HepG2 (cell line): ENCODE measurements around the gene CYP26B1. TPM values are rescaled to one million over a fixed set of nuclear protein-coding genes. Genes with fewer than 3 reads are reported as not detected.

Source experiments
- AGO1 ChIP-seq: fragments of 200-400 bp; formaldehyde crosslinking; IDR thresholded peaks from 2 replicates; pipeline ENCODE4 v1.6.1; 2017; ENCODE audit warnings: mild to moderate bottlenecking, low read depth, low read length, moderate library complexity; ENCODE audit not compliant: poor library complexity, severe bottlenecking
- ATF7-NPFF ChIP-seq: sonication (generic); formaldehyde crosslinking; IDR thresholded peaks from 2 replicates; pipeline ENCODE4 v1.8.1; 2023; ENCODE audit warnings: mild to moderate bottlenecking, low read depth, missing genetic modification reagents, moderate library complexity
- MAF1 ChIP-seq: sonication (generic); formaldehyde crosslinking; IDR thresholded peaks from 2 replicates; pipeline ENCODE4 v1.5.0; 2020; ENCODE audit warnings: missing genetic modification reagents, borderline replicate concordance
- MTA3 ChIP-seq: sonication (generic); formaldehyde crosslinking; IDR thresholded peaks from 2 replicates; pipeline ENCODE4 v1.4.0; 2020; ENCODE audit warnings: missing genetic modification reagents
- MTF2 ChIP-seq: sonication (generic); formaldehyde crosslinking; IDR thresholded peaks from 2 replicates; pipeline ENCODE4 v1.5.0; 2020; ENCODE audit warnings: missing genetic modification reagents, borderline replicate concordance
- SRF ChIP-seq: IDR thresholded peaks from 2 replicates; pipeline ENCODE4 v1.6.1; 2011; ENCODE audit warnings: mild to moderate bottlenecking, low read depth, low read length, moderate library complexity
- ZNF12 ChIP-seq: sonication (generic); formaldehyde crosslinking; IDR thresholded peaks from 2 replicates; pipeline ENCODE4 v1.5.0; 2020; ENCODE audit warnings: missing genetic modification reagents
- ZNF441 ChIP-seq: sonication (generic); formaldehyde crosslinking; IDR thresholded peaks from 2 replicates; pipeline ENCODE4 v1.7.0; 2021; ENCODE audit warnings: missing genetic modification reagents, borderline replicate concordance
- ZNF768 ChIP-seq: sonication (generic); formaldehyde crosslinking; IDR thresholded peaks from 2 replicates; pipeline ENCODE4 v1.4.0; 2020; ENCODE audit warnings: missing genetic modification reagents
- ZSCAN22 ChIP-seq: sonication (generic); formaldehyde crosslinking; IDR thresholded peaks from 2 replicates; pipeline ENCODE4 v1.4.0; 2020; ENCODE audit warnings: mild to moderate bottlenecking, missing genetic modification reagents
- polyA plus RNA-seq, 8 experiments: library from polyadenylated mRNA; depleted of rRNA in 3 of 8; stranded (reverse) in 7 of 8; unstranded in 1 of 8; fragments of >200 nt; fragmentation: Illumina TruSeq in 4 of 8; extraction: Trizol in 4 of 8; gene quantifications; 2 replicates each; pipeline versions ENCODE4 v1.2.1 to v1.2.3, GENCODE V29; 2011 to 2016; ENCODE audit warnings: low read depth in 4 of 8, missing spikeins in 1 of 8, mixed read lengths in 1 of 8; ENCODE audit not compliant: insufficient read depth in 1 of 8
- total RNA-seq, 5 experiments: library from RNA; depleted of rRNA; stranded (reverse); fragments of >200 nt; fragmentation: Illumina TruSeq; extraction: Trizol; gene quantifications; 2 replicates each; pipeline ENCODE4 v1.2.3, GENCODE V29; 2016; ENCODE audit warnings: low read depth in 1 of 5
- TF ChIP-seq, protein P1 (sequence below): sonication (generic); formaldehyde crosslinking; IDR thresholded peaks from 2 replicates; pipeline ENCODE4 v1.5.1; 2020; ENCODE audit warnings: mild to moderate bottlenecking, missing genetic modification reagents, moderate library complexity
- TF ChIP-seq, protein P2 (sequence below): sonication (generic); formaldehyde crosslinking; IDR thresholded peaks from 2 replicates; pipeline ENCODE4 v1.4.0; 2020; ENCODE audit warnings: mild to moderate bottlenecking, missing genetic modification reagents, borderline replicate concordance
- TF ChIP-seq, protein P3 (sequence below): sonication (generic); formaldehyde crosslinking; IDR thresholded peaks from 2 replicates; pipeline ENCODE4 v1.4.0; 2020; ENCODE audit warnings: missing genetic modification reagents
- TF ChIP-seq, protein P4 (sequence below): sonication (generic); formaldehyde crosslinking; IDR thresholded peaks from 2 replicates; pipeline ENCODE4 v1.5.1; 2020; ENCODE audit warnings: mild to moderate bottlenecking, missing genetic modification reagents, moderate library complexity
- TF ChIP-seq, protein P5 (sequence below): IDR thresholded peaks from 2 replicates; pipeline ENCODE4 v1.6.1; 2018; ENCODE audit warnings: missing genetic modification reagents
- TF ChIP-seq, protein P6 (sequence below): sonication (generic); formaldehyde crosslinking; IDR thresholded peaks from 2 replicates; pipeline ENCODE4 v1.8.1; 2023; ENCODE audit warnings: mild to moderate bottlenecking, missing genetic modification reagents

The CYP26B1 gene
- total and polyA plus RNA-seq, 2 of the 13 experiments (the other 11 are each of a cell fraction or from before 2014, with no cell fraction given) = 0.05 to 0.07 TPM

DNA sequence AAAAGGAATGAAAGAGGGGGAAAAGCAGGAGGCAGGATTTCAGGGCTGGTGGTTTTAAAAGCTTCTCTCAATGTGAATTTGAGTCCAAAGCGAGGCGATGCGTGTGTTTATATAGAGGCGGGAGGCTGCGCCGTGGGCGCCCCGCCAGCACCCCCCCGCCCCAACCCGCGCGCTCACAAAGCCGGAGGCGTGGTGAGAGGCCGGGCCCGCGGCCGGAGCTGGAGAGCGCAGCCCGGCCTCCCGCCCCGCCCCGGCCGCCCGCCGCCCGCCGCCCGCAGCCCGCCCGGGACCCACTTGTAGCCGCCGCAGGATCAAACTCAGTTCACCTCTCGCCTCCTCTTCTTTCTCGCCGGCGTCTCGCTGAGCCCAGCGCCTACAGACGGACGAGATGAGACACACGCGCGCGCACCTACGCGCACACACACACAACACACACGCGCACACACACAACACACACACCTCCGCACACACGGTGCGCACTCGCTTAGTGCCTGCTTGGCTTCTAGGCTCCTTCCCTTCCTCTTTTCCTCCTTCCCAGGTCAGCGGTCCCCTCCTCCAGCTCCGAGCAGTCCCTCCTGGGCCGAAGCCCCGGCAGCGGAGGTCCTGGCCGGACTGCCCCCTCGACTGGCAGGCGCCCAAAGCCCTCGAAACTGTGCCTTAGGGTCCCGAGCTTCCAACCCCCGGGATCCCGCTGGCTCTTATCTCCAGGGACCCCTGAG, 1.3 kb upstream of the CYP26B1 start (continued):
- TF ChIP-seq ZNF441 = no peak
- peak; percentile 29; the same call in 1 of the 2 replicates for TF ChIP-seq MTF2
- no peak for TF ChIP-seq ZNF12 (CRISPR knock-in tag)
- TF ChIP-seq, protein P1, sequence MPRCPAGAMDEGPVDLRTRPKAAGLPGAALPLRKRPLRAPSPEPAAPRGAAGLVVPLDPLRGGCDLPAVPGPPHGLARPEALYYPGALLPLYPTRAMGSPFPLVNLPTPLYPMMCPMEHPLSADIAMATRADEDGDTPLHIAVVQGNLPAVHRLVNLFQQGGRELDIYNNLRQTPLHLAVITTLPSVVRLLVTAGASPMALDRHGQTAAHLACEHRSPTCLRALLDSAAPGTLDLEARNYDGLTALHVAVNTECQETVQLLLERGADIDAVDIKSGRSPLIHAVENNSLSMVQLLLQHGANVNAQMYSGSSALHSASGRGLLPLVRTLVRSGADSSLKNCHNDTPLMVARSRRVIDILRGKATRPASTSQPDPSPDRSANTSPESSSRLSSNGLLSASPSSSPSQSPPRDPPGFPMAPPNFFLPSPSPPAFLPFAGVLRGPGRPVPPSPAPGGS (CRISPR knock-in tag) = 0 out of 2 replicates have a peak, but pooled peaks have one; percentile 7
- TF ChIP-seq, protein P2, sequence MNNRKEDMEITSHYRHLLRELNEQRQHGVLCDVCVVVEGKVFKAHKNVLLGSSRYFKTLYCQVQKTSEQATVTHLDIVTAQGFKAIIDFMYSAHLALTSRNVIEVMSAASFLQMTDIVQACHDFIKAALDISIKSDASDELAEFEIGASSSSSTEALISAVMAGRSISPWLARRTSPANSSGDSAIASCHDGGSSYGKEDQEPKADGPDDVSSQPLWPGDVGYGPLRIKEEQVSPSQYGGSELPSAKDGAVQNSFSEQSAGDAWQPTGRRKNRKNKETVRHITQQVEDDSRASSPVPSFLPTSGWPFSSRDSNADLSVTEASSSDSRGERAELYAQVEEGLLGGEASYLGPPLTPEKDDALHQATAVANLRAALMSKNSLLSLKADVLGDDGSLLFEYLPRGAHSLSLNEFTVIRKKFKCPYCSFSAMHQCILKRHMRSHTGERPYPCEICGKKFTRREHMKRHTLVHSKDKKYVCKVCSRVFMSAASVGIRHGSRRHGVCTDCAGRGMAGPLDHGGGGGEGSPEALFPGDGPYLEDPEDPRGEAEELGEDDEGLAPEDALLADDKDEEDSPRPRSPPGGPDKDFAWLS (CRISPR knock-in tag) = no peak
- no peak for TF ChIP-seq MAF1
- TF ChIP-seq, protein P3, sequence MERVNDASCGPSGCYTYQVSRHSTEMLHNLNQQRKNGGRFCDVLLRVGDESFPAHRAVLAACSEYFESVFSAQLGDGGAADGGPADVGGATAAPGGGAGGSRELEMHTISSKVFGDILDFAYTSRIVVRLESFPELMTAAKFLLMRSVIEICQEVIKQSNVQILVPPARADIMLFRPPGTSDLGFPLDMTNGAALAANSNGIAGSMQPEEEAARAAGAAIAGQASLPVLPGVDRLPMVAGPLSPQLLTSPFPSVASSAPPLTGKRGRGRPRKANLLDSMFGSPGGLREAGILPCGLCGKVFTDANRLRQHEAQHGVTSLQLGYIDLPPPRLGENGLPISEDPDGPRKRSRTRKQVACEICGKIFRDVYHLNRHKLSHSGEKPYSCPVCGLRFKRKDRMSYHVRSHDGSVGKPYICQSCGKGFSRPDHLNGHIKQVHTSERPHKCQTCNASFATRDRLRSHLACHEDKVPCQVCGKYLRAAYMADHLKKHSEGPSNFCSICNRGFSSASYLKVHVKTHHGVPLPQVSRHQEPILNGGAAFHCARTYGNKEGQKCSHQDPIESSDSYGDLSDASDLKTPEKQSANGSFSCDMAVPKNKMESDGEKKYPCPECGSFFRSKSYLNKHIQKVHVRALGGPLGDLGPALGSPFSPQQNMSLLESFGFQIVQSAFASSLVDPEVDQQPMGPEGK (CRISPR knock-in tag) = peak; percentile 36; the same call in 1 of the 2 replicates
- peak; percentile 15 for TF ChIP-seq AGO1
- no peak for TF ChIP-seq ZSCAN22 (CRISPR knock-in tag)
- no peak for TF ChIP-seq ATF7-NPFF (CRISPR knock-in tag)
- TF ChIP-seq MTA3 (CRISPR knock-in tag) = no peak
- no peak for TF ChIP-seq SRF
- TF ChIP-seq, protein P4, sequence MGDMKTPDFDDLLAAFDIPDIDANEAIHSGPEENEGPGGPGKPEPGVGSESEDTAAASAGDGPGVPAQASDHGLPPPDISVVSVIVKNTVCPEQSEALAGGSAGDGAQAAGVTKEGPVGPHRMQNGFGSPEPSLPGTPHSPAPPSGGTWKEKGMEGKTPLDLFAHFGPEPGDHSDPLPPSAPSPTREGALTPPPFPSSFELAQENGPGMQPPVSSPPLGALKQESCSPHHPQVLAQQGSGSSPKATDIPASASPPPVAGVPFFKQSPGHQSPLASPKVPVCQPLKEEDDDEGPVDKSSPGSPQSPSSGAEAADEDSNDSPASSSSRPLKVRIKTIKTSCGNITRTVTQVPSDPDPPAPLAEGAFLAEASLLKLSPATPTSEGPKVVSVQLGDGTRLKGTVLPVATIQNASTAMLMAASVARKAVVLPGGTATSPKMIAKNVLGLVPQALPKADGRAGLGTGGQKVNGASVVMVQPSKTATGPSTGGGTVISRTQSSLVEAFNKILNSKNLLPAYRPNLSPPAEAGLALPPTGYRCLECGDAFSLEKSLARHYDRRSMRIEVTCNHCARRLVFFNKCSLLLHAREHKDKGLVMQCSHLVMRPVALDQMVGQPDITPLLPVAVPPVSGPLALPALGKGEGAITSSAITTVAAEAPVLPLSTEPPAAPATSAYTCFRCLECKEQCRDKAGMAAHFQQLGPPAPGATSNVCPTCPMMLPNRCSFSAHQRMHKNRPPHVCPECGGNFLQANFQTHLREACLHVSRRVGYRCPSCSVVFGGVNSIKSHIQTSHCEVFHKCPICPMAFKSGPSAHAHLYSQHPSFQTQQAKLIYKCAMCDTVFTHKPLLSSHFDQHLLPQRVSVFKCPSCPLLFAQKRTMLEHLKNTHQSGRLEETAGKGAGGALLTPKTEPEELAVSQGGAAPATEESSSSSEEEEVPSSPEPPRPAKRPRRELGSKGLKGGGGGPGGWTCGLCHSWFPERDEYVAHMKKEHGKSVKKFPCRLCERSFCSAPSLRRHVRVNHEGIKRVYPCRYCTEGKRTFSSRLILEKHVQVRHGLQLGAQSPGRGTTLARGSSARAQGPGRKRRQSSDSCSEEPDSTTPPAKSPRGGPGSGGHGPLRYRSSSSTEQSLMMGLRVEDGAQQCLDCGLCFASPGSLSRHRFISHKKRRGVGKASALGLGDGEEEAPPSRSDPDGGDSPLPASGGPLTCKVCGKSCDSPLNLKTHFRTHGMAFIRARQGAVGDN (CRISPR knock-in tag) = peak; percentile 22; the same call in 1 of the 2 replicates
- TF ChIP-seq, protein P5, sequence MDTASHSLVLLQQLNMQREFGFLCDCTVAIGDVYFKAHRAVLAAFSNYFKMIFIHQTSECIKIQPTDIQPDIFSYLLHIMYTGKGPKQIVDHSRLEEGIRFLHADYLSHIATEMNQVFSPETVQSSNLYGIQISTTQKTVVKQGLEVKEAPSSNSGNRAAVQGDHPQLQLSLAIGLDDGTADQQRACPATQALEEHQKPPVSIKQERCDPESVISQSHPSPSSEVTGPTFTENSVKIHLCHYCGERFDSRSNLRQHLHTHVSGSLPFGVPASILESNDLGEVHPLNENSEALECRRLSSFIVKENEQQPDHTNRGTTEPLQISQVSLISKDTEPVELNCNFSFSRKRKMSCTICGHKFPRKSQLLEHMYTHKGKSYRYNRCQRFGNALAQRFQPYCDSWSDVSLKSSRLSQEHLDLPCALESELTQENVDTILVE (CRISPR knock-in tag) = no peak
- TF ChIP-seq, protein P6, sequence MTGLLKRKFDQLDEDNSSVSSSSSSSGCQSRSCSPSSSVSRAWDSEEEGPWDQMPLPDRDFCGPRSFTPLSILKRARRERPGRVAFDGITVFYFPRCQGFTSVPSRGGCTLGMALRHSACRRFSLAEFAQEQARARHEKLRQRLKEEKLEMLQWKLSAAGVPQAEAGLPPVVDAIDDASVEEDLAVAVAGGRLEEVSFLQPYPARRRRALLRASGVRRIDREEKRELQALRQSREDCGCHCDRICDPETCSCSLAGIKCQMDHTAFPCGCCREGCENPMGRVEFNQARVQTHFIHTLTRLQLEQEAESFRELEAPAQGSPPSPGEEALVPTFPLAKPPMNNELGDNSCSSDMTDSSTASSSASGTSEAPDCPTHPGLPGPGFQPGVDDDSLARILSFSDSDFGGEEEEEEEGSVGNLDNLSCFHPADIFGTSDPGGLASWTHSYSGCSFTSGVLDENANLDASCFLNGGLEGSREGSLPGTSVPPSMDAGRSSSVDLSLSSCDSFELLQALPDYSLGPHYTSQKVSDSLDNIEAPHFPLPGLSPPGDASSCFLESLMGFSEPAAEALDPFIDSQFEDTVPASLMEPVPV (CRISPR knock-in tag) = 0 out of 2 replicates have a peak, but pooled peaks have one; percentile 33
- TF ChIP-seq ZNF768 (CRISPR knock-in tag) = 0 out of 2 replicates have a peak, but pooled peaks have one; percentile 17
